HG03135 (cell line): ENCODE results near the gene TMEM165.

Experiments
- ATAC-seq: cut with Tn5 transposase; IDR thresholded peaks from one replicate; pipeline ENCODE4 v1.9.1; 2021; ENCODE audit warnings: mild to moderate bottlenecking, moderate library complexity; ENCODE audit not compliant: unreplicated experiment

The TMEM165 gene

GRCh38 chr4:55405073-55405472, 9.3 kb downstream of the TMEM165 start:
- no peak for ATAC-seq

DNA sequence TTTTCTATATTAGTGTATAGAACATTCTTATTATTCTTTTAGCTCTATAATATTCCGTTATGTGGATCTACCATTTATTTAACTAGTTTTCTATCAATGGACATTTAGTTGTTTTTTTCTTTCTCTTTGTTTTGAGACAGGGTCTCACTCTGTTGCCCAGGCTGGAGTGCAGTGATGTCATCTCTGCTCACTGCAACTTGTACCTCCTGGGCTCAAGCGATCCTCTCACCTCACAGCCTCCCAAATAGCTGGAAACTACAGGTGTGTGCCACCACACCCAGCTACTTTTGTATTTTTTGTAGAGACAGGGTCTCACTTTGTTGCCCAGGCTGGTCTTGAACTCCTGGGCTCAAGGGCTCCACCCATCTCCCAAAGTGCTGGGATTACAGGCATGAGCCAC, 10.8 kb downstream of the TMEM165 start:
- ATAC-seq: no peak

- ATAC-seq: no peak
Measured at GRCh38 chr4:55407119-55407518, 11.4 kb downstream of the TMEM165 start.

- ATAC-seq: no peak
Measured at GRCh38 chr4:55407764-55408163, 12.0 kb downstream of the TMEM165 start.

- peak; percentile 63 for ATAC-seq
Measured at GRCh38 chr4:55409468-55410171, 13.9 kb downstream of the TMEM165 start.

- ATAC-seq: no peak
Measured at GRCh38 chr4:55410431-55410830, 14.7 kb downstream of the TMEM165 start.

DNA sequence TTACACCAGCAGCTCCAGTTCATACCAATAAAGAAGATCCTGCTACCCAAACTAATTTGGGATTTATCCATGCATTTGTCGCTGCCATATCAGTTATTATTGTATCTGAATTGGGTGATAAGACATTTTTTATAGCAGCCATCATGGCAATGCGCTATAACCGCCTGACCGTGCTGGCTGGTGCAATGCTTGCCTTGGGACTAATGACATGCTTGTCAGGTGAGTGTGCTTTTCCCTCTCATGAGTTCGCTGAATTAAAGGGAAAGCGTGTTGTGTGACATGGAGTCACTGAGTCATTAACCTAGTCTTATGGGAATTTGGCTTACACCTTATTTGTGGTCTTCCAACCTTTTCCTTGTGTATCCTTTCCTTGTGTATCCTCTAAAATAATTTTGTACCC, 15.9 kb downstream of the TMEM165 start:
- ATAC-seq: no peak

DNA sequence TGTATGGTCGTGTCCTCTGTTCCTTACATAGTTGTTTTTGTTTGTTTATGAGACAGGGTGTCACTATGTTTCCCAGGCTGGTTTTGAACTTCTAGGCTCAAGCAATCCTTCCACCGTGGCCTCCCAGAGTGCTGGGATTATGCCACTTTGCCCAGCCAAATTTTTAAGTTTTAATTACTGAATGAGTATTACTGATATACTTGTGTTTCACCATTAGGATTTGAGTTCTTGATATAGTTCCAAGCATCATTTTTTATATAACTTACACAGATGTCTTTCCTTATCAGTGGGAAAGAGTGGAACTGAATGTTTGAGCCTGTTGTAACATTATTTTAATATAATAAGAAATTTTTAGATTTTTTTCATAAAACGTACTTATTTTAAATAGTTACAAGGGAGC, 20.4 kb downstream of the TMEM165 start:
- no peak for ATAC-seq

GRCh38 chr4:55424791-55425190, 29.0 kb downstream of the TMEM165 start:
- ATAC-seq: no peak

- ATAC-seq: no peak
Measured at GRCh38 chr4:55431710-55432336, 36.1 kb downstream of the TMEM165 start.

GRCh38 chr4:55435141-55435841, 39.5 kb downstream of the TMEM165 start:
- ATAC-seq: no peak

DNA sequence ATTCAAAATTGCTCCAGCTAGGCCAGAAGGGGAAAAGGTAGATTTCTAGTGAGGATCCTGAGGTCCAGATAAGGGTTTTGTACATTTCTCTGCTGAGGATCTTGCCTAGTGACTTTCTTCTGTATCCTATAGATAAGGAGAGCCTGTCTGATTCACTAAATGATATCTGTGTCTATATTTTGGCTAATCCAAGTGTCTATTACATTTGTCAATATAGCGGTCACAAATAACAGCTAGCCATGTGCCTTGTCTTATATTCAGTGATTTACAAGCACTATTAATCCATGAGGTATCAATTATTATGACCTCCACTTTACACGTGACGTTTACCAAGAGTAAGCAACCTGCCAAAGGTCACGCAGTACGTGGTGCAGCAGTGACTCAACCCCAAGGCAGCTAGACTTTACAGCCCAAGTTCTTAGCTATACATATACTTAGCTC, 41.6 kb downstream of the TMEM165 start:
- no peak for ATAC-seq

DNA sequence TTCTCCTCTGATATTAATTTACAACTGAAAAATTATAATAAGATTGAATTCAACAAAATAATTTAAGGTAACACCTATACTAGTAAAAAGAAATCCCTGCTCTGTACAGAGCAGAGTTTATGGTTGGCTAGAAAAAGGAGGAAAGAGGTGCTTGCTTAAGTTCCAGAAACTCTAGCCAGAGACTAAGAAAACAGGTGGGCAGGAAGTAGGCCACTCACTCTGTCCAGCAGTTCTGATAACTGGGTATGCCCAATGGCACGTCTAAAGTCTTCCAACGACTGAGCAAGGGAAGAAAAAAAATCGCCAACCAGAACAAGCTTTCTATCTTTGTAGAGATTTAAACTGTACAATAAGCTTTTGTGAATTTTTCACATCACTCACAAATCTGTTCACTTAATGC, 42.1 kb downstream of the TMEM165 start:
- ATAC-seq: no peak

DNA sequence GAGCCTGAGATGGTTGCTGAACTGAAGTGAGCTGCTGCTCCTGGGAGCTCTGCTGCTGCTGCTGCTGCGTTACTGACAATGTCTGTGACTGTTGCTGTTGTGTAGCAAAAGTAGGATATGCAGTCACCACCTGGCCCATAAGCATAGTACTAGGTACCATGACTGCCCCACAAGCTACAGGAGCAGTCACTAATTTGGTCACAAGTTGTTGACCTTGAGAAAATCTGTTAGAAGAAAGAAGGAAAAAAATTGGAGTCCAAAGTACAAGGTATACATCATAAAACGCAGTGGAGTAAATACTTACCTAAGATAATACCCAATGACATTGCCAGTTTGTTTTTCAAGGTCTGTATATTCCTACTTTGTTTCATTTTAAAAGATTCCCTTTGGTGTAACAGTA, 42.6 kb downstream of the TMEM165 start:
- ATAC-seq: no peak

- ATAC-seq: no peak
Measured at GRCh38 chr4:55439023-55439422, 43.3 kb downstream of the TMEM165 start.

DNA sequence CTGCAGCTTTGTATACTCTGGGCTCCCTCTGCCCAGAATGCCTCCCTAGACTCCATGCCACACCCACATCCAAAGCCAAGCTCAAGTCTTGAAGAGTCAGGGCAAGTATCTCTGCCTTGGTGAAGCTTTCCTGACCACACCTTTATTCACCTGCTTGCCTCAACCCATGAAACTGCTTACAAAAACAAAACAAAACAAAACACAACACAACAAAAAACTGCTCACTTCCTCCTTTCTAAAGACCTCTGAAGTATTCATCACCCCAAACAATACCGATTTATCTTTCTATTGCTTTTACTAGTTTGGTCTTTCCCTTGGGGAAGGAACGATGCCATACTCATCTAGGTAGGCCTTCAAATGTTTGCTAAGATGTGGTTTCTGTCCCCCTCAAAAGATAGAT, 45.0 kb downstream of the TMEM165 start:
- no peak for ATAC-seq

DNA sequence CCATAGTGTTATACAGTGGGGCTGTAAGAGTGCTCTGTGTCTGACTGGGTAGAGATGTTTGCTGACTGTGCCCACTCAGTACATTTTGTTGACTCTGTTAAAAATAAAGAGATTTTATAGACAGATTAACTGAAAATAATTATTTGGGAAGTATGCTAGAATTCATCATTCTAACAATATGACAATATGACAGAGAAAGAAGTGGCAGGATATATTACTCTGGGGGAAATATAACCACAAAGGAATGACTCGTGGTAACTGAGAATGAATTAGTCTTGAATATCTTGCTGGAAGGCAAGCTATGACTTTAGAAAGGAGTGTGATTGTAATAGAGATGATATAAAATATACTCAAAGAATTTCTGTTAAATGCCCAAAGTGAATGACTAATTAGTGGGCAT, 46.8 kb downstream of the TMEM165 start:
- ATAC-seq: no peak

GRCh38 chr4:55444827-55445226, 49.1 kb downstream of the TMEM165 start:
- ATAC-seq: no peak

GRCh38 chr4:55445921-55446577, 50.3 kb downstream of the TMEM165 start:
- no peak for ATAC-seq

DNA sequence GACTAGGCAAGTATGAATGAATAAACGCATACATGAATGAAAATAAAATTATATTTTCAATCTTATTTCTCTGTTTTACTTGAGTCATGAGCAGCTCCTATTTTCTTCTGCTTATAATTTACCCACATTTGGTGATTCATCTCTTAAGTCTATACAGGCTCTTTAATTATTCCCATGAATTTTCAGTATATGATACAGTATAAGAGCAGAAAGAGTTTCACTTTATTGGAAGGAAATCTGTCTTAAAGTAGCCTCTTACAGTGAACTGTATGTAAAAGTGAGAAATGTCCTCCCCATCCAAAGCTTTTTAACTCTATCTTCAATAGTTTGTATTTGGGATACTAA, 50.8 kb downstream of the TMEM165 start:
- no peak for ATAC-seq

DNA sequence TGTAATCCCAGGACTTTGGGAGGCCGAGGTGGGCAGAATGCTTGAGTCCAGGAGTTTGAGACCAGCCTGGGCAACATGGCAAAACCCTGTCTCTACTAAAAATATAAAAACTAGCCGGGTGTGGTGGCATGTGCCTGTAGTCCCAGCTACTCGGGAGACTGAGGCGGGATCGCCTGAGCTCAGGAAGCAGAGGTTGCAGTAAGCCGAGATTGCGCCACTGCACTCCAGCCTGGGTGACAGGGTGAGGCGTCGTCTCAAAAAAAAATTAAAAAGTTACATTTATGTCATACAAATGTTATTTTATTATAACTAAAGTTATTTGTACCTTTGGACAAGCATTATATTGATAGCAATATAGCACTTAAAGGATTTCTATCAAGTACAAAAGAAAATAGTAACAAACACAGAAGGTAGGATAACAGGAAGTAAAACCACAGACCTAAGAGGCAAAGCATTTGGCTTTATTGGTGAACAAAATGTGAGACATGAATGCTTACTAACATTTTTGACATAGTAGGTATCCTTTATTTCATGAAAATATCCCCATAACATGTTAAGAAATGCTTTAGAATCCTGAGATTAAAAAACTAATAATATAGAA, 51.5 kb downstream of the TMEM165 start:
- no peak for ATAC-seq
